SU-DHL-6 (cell line): Measurements from ENCODE around the gene SLC30A2.

ENCODE experiments used
- CTCF ChIP-seq: fragments of 200-600 bp; sonication (generic); IDR thresholded peaks from one replicate; pipeline ENCODE4 v1.5.1; 2017; ENCODE audit warnings: antibody characterized with exemption, mild to moderate bottlenecking, low read length, moderate library complexity; ENCODE audit not compliant: insufficient read depth, poor library complexity, severe bottlenecking
- EZH2phosphoT487 ChIP-seq: fragments of 200-600 bp; sonication (generic), shearing (Covaris generic); conservative IDR thresholded peaks from 2 replicates; pipeline ENCODE4 v1.6.1; 2018; ENCODE audit warnings: mild to moderate bottlenecking, antibody characterized with exemption, low read length, moderate library complexity, mixed read lengths

- TF ChIP-seq CTCF (no peak), EZH2phosphoT487 (no peak)
Observed at GRCh38 chr1:26057189-26057588, 11.3 kb upstream of the SLC30A2 start.
